ENCODE measurements around the gene TMTC3.
"Not testable (repeated sequence)": the region's sequence is repeated elsewhere in the genome, so short reads cannot be mapped to it uniquely, and the experiment has no call there.

TMTC3 gene

GRCh38 chr12:88167384-88167783, 25.3 kb downstream of the TMTC3 start:
- DNase-seq, result no peak

GRCh38 chr12:88172844-88173407, 30.8 kb downstream of the TMTC3 start:
- DNase-seq, result no peak

GRCh38 chr12:88175544-88175943, 33.4 kb downstream of the TMTC3 start:
- no peak for DNase-seq

DNA sequence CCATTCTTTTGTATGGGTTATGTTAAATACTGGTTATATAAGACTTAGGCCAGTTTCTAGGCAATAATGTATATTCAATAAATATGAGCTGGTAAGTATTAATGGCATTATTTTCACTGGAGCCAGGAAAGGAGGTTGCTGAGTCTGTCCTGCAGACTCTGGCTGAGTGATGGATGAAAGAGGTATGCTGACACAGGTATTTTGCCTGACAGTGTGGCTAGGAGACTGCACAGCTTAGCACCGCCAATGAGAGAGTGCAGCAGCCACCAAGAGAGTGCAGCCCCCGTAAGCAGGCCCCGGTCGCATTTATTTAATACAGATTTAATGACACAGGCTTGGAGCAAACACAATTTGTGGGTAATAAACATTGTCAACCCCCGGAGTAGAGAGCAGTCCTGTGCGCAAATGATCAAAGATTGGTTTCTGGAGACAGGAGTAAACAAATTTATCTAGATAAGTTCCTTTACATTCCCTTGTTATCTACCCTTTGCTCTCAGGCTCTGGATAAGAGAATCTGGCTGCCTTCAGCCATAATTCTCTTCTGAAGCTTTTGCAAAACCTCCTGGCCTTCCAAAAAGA, 37.4 kb downstream of the TMTC3 start:
- no peak for DNase-seq

- no peak for DNase-seq
Observed at GRCh38 chr12:88181881-88182280, 39.8 kb downstream of the TMTC3 start.

DNA sequence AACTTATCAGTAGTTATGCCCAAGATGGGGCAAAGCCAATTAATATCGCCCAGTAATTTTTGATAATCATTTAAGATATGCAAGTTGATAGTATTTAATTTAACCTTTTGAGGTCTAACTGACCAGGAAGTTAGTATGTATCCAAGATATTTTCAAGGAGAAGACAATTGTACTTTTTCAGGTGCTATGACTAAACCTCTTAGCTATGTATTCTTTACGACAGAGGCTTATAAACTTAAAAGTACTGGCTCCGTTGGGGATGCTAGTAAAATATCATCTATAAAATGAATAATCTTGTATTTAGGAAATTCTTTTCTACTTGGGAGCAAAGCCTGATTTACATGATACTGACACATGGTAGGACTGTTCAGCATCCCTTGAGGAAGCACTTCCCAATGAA, 40.3 kb downstream of the TMTC3 start:
- DNase-seq, result no peak

DNA sequence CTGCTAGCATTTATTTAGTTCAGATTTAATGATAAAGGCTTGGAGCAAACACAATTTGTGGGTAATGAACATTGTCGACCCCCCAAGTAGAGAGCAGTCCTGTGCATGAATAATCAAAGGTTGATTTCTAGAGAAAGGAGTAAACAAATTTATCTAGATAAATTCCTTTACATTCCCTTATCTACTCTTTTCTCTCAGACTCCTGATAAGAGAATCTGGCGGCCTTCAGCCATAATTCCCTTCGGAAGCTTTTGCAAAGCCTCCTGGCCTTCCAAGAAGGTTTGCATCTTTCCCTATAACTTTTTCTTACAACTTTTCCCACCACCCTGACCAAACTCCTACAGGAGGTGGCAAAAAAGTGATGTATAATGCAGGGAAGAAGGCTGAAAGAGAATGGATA, 42.1 kb downstream of the TMTC3 start:
- no peak for DNase-seq

- no peak for DNase-seq
Observed at GRCh38 chr12:88185279-88185678, 43.2 kb downstream of the TMTC3 start.

DNA sequence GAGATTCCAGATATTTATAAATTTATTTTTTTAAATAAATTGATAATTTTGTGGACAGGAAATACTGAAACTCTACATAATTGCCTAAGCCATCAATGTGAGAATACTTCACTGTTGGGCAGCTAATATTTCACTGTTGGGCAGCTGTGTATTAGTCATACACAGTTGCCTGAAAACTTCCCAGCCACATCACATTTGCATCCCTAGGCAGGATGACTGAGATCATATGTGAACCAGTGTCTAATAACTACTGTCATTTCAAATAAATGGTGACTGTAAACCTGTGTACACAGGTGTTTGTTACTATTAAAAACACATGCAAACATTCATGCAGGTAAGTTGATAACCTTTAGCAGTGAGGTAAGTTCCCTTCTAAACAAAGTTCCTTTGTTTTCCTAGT, 43.9 kb downstream of the TMTC3 start:
- no peak for DNase-seq

DNA sequence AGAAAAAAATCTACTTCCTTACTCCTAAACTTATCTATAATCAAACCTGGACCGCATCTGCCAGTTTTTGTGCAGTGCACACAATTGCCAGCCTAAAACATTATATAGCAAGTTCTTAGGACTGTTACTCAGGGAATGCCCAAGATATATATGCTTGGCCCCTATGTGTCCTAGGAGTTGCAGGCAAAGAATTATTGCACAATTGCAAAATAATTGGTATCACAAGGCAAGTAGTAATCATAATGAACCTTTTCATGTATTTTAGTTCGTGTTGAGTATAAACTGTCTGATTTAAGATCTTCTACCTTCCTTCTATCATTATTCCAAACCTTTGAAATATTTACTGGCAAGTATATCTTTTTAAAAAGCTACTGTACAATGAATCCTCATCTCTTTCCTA, 45.5 kb downstream of the TMTC3 start:
- no peak for DNase-seq

DNA sequence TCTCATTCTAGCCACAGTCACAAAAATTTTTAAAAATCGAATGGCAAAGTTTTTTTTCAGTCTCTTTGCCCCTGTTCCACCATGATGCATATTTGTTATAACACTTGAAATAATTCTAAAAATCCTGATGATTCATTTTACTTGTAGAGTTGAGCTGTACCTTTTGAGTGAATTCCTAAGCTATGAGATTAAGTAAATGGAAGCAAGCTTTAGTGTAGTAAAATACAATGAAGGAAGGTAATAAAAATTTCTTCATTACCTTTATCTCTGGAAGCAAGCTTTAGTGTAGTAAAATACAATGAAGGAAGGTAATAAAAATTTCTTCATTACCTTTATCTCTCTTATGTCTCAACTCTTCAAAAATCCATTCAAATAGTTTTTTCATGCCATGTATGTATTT, 46.1 kb downstream of the TMTC3 start:
- no peak for DNase-seq

DNA sequence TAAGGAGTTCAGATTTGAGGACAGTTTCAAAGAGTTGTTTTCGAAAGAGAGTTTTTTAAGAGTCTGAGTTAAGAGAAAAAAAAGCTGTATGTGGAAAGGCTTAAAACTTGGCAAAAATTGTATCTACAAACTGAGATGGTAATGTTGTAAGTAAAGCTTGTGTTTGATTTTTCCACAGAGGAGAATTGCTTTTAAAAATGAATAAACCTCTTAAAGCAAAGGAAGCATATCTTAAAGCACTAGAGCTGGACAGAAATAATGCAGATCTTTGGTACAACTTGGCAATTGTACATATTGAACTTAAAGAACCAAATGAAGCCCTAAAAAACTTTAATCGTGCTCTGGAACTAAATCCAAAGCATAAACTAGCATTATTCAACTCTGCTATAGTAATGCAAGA, 50.3 kb downstream of the TMTC3 start:
- DNase-seq, result no peak

- no peak for DNase-seq
Observed at GRCh38 chr12:88194868-88195267, 52.8 kb downstream of the TMTC3 start.

DNA sequence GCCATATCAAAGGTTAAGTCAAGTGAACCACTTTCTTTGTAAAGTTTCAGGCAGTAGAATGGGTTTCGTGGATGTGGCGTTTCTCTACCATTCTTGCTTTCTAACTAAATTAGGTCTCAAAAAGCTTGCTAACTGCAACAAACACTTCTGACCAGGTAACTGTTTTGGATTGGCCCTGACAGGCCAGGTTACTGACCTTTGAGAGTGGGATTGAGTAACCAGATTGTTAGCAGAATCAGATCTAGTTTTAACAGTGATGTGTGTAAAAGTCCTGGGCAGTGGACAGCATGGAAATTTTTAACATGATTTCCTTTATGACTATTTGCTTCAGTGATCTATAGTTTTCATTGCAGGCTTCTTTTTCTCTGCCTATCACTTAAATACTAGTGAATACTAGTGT, 57.9 kb downstream of the TMTC3 start:
- no peak for DNase-seq

GRCh38 chr12:88202500-88202899, 60.4 kb downstream of the TMTC3 start:
- DNase-seq, result no peak

DNA sequence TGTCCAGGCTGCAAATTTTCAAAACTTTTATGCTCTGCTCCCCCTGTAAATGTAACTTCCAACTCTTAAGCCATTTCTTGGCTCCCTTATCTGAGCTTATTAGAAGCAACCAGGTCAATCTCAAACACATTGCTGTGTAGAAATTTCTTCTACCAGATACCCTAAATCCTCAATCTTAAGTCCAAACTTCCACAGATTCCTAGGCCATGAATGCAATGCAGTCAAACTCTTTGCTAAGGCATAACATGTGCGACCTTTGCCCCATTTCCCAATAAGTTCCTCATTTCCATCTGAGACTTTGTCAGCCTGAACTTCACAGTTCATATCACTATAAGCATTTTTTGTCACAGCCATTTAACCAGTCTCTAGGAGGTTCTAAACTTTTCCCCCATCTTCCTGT, 64.5 kb downstream of the TMTC3 start:
- DNase-seq, result no peak

DNA sequence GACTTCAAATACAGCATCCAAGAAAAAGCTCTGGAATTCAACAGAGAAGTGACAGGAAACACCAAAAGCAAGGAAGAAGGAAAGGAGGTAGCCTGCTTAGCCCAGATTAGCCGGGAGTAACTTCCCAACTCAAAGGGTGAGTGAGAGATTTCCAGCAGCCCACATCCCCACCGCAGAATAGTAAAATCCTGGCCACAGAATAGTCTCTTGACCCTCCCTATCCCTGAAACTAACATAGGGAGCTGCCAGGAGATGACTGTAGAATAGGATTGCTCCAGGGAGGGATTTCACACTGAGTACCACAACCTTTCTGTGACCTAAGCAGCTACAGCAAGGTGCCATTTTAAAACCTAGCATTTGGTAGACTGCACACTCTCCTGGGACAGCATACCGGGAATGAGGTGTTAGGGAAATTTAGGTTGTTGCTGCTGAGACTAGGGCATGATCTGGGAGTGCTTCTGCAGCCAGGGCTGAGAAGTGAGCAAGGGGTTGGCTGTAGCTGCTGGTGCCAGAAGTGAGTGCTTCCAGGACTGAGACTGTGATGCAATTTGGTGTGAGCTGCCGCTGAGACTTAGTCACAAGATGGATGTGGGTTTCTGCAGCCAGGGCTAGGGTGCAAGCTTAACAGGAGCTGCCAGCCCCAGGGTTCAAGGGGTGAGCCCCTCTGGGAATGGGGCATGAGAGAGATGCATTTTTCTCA, 66.0 kb downstream of the TMTC3 start:
- no peak for DNase-seq

DNA sequence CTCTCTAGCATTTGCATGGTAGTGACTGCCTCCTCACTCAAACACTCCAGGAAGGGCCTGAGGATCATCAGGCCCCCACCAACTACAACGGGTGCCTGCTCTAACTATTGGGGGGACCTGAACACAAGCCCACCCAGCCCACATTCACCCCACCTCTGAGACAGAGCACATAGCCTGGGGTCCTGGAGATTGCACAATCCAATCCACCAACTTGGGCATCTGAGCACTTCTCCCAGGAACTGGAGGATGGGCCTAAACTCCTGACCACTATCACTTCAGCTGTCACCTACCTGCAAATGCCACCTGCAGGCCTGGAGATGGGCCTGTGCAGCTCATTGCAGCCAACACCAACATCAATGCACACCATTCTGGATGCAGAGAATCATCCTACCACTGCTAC, 66.6 kb downstream of the TMTC3 start:
- no peak for DNase-seq

GRCh38 chr12:88210311-88210710, 68.2 kb downstream of the TMTC3 start:
- DNase-seq, result not testable (repeated sequence)

GRCh38 chr12:88218293-88218692, 76.2 kb downstream of the TMTC3 start:
- DNase-seq, result no peak

- no peak for DNase-seq
Observed at GRCh38 chr12:88219861-88220260, 77.8 kb downstream of the TMTC3 start.

DNA sequence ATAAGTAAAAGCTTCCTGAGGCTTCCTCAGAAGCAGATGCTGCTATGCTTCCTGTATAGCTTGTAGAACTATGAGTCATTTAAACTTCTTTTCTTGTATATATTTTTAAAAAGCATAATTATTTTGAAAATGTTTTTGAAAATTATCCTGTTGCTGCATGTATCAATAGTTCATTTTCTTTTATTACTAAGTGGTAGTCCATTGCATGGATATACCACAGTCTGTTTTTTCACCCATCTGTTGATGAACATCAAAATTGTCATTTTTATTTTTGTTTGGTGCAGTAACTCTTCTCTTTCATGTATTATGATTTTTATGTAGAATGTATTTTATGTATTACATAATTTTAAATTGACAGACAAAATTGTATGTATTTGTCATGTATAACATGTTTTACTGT, 81.4 kb downstream of the TMTC3 start:
- no peak for DNase-seq

- DNase-seq, result no peak
Observed at GRCh38 chr12:88225776-88226175, 83.7 kb downstream of the TMTC3 start.

GRCh38 chr12:88227263-88227662, 85.2 kb downstream of the TMTC3 start:
- DNase-seq, result no peak

DNA sequence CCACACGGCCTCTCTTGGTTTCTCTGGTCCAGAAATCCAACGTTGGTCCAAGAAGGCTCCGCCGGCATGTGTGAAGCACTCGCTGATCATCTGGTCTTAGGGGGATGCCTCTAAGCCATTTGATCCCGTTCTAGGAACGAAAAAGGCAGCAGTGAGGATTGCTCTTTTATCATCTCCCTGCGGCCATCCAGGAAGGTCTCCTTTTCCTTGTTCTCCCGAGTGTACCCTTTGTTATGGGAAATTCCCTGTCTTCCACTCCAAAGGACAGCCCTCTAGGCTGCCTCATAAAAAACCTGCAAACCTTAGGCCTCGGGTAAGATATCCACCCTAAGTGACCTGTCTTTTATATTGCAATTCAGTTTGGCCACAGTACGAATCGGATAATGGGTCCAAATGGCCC, 85.8 kb downstream of the TMTC3 start:
- no peak for DNase-seq
